Nephron progenitor cell (in vitro differentiated cells): Measurements from ENCODE around the gene FAM170B.

Experiments used
- DNase-seq: peaks from one replicate; pipeline ENCODE4 v3.0.0; 2021
- H3K27ac Mint-ChIP-seq: 2 replicates; pipeline ENCODE4 v1.8.0; 2021; ENCODE audit warnings: mild to moderate bottlenecking, moderate library complexity, mixed read lengths
- H3K27me3 Mint-ChIP-seq: 2 replicates; pipeline ENCODE4 v1.8.0; 2021; ENCODE audit warnings: mild to moderate bottlenecking, low read depth, mixed read lengths; ENCODE audit not compliant: poor library complexity
- H3K36me3 Mint-ChIP-seq: 2 replicates; pipeline ENCODE4 v1.8.0; 2021; ENCODE audit warnings: low read depth, mixed read lengths
- H3K4me1 Mint-ChIP-seq: 2 replicates; pipeline ENCODE4 v1.8.0; 2021; ENCODE audit warnings: mixed read lengths
- H3K4me3 Mint-ChIP-seq: 2 replicates; pipeline ENCODE4 v1.8.0; 2021; ENCODE audit warnings: mild to moderate bottlenecking, moderate library complexity, mixed read lengths
- H3K9me3 Mint-ChIP-seq: 2 replicates; pipeline ENCODE4 v1.8.0; 2021; ENCODE audit warnings: mild to moderate bottlenecking, moderate library complexity, mixed read lengths
- TF ChIP-seq, protein P1 (sequence below): fragments of 200-600 bp; sonication (generic); IDR thresholded peaks from 2 replicates; pipeline ENCODE4 v1.5.0; 2021; ENCODE audit warnings: antibody characterized with exemption

FAM170B gene

DNA sequence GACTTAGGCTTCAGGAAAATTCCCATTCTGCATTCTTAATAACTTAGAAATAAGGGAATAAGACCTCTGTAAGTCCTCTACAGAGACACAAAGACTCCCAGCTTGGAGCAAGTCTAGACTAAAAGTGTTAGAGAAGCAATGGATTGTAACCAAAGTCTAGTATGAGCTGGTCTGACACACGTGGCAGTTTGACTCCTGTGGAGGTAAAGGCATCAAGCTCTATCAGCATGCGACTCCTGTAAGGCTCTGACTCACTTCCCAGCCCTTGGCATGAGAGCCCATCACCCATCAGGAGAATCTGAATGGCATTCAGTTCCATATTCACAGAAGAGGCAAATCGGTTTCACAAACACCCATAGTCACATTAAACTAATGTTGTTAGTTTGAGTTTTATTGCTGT, 14.1 kb downstream of the FAM170B start:
- Mint-ChIP-seq H3K27me3 (peaks cover 45% of the 10 kb centered on the region), H3K36me3 (no peaks in the 10 kb centered on the region)

DNA sequence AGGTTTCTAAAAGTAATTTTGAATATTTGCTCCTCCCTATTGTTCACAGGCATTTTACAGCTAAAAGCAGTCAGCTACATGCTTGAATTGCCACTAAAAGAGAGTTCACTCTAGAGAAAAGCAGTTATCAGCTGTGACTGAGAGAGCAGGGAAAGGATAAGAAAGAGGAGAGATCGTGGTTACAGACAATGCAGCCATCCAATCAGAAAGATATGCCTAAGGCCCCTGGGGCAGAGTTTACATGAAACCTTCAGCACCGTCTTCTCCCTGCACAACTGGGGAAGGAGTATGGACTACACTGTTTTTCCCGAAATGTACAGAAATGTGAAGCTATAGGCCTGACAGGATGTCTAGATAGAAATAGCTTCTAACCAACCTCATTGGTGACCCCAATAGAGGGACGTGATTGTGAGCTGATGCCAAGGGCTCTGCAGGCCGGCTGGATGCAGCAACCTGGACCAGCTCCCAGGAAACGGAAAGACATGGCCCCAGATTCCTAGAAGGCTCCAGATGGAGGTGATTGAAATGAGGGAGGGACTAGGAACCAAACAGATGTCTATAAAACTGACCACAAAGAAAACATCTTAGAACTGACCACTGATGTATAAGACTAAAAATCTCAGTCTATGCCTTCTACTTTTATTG, 15.3 kb downstream of the FAM170B start:
- Mint-ChIP-seq H3K27ac (no peak overlapping the region), H3K27me3 (peaks cover 47% of the 10 kb centered on the region), H3K4me1 (peaks cover 19% of the 10 kb centered on the region), H3K9me3 (peaks cover 7% of the 10 kb centered on the region), H3K36me3 (no peaks in the 10 kb centered on the region), H3K4me3 (no peak overlapping the region)
- TF ChIP-seq, protein P1, sequence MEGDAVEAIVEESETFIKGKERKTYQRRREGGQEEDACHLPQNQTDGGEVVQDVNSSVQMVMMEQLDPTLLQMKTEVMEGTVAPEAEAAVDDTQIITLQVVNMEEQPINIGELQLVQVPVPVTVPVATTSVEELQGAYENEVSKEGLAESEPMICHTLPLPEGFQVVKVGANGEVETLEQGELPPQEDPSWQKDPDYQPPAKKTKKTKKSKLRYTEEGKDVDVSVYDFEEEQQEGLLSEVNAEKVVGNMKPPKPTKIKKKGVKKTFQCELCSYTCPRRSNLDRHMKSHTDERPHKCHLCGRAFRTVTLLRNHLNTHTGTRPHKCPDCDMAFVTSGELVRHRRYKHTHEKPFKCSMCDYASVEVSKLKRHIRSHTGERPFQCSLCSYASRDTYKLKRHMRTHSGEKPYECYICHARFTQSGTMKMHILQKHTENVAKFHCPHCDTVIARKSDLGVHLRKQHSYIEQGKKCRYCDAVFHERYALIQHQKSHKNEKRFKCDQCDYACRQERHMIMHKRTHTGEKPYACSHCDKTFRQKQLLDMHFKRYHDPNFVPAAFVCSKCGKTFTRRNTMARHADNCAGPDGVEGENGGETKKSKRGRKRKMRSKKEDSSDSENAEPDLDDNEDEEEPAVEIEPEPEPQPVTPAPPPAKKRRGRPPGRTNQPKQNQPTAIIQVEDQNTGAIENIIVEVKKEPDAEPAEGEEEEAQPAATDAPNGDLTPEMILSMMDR, result no peak
- no peak for DNase-seq

More for the DNA sequence above, 14.1 kb downstream of the FAM170B start:
- Mint-ChIP-seq H3K27ac (no peak overlapping the region), H3K4me3 (no peak overlapping the region), H3K9me3 (peaks cover 18% of the 10 kb centered on the region), H3K4me1 (peaks cover 19% of the 10 kb centered on the region)
- TF ChIP-seq, protein P1, result no peak
- no peak for DNase-seq

DNA sequence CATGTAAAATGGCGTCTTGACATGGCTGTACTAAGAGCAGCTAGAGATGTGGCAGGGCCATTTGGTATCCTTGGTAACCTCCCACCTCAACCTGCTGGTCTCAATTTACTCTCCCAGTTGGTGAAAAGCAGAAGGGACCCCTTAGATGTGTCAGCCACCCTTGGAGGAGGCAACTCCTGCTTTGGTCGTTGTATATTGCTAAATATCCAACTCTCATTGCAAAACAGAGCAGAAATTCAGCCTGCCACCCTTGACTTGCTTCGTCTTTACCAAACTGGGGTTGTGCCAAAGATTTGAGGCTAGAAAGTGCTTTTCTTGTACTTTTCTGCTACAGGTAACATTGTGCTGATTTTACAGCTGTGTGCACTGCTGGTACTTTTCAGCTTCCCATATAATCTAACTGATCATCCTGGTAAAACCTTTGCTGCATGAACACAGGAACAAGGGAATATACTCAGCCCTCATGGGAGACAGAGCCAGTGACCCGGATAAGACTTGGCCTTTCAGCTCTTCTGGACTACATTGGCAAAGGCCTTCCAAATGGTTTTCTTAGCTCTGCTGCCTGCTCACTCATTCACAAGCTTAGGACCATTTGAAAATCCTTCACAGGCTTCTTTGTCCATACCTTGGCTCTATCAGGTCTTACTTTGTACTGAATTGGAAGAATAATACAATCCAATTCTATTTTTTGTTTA, 16.3 kb downstream of the FAM170B start:
- TF ChIP-seq, protein P1, result no peak
- Mint-ChIP-seq H3K36me3 (no peaks in the 10 kb centered on the region), H3K9me3 (no peaks in the 10 kb centered on the region), H3K27me3 (peaks cover 53% of the 10 kb centered on the region), H3K4me1 (peaks cover 19% of the 10 kb centered on the region), H3K4me3 (no peak overlapping the region), H3K27ac (no peak overlapping the region)
- DNase-seq, result no peak

GRCh38 chr10:49116509-49117375, 17.1 kb downstream of the FAM170B start:
- H3K27ac Mint-ChIP-seq, result no peak overlapping the region
- H3K27me3 Mint-ChIP-seq, result peaks cover 52% of the 10 kb centered on the region

GRCh38 chr10:49115796-49116508, 17.9 kb downstream of the FAM170B start:
- peaks cover 19% of the 10 kb centered on the region for H3K4me1 Mint-ChIP-seq
- no peaks in the 10 kb centered on the region for H3K36me3 Mint-ChIP-seq
- H3K27me3 Mint-ChIP-seq, result peaks cover 55% of the 10 kb centered on the region
- no peak overlapping the region for H3K27ac Mint-ChIP-seq
- TF ChIP-seq, protein P1, result no peak
- no peak for DNase-seq
- H3K9me3 Mint-ChIP-seq, result no peaks in the 10 kb centered on the region
- H3K4me3 Mint-ChIP-seq, result peak overlapping the region; percentile 65

More at GRCh38 chr10:49116509-49117375, 17.1 kb downstream of the FAM170B start:
- no peak for DNase-seq
- TF ChIP-seq, protein P1, result no peak
- H3K9me3 Mint-ChIP-seq, result no peaks in the 10 kb centered on the region
- no peaks in the 10 kb centered on the region for H3K36me3 Mint-ChIP-seq
- peaks cover 19% of the 10 kb centered on the region for H3K4me1 Mint-ChIP-seq
- peak overlapping the region; percentile 65 for H3K4me3 Mint-ChIP-seq
